Panc1 (cell line): ENCODE results near the gene AHDC1.

Experiments
- POLR2AphosphoS5 ChIP-seq: IDR thresholded peaks from 2 replicates; pipeline ENCODE4 v1.6.1; 2012; ENCODE audit warnings: mild to moderate bottlenecking, low read depth, low read length, moderate library complexity
- TF ChIP-seq, protein P1 (sequence below): fragments of 450-650 bp; IDR thresholded peaks from 2 replicates; pipeline ENCODE4 v1.5.1; 2017; ENCODE audit warnings: mild to moderate bottlenecking

DNA sequence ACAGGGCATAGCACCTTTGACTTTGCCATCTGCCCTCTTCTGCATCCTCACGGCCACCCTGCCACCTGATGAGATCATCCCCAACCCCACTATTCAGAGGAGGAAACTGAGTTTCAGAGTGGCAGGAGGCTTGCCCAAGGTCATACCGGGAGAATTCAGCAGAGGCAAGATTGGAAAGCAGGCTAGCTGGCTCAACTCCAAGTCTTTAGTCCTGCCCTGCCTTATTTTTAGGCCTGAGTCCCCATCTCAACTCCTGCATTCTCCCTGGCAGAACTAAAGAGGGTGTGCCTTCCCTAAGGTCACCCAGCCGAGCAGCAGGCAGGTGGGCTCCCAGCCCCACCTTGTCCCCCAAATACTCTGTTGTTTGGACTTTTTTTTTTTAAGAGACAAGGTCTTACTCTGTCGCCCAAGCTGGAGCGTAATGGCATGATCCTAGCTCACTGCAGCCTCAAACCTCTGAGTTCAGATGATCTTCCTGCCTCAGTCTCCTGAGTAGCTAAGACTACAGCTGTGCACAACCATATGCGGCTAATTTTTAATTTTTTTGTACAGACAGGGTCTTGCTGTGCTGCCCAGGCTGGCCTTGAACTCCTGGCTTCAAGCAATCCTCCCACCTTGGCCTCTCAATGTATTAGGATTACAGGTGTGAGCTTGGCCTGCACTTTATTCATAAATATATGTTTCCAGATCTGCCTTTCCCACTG lies 44.8 kb upstream of the AHDC1 start:
- TF ChIP-seq, protein P1, sequence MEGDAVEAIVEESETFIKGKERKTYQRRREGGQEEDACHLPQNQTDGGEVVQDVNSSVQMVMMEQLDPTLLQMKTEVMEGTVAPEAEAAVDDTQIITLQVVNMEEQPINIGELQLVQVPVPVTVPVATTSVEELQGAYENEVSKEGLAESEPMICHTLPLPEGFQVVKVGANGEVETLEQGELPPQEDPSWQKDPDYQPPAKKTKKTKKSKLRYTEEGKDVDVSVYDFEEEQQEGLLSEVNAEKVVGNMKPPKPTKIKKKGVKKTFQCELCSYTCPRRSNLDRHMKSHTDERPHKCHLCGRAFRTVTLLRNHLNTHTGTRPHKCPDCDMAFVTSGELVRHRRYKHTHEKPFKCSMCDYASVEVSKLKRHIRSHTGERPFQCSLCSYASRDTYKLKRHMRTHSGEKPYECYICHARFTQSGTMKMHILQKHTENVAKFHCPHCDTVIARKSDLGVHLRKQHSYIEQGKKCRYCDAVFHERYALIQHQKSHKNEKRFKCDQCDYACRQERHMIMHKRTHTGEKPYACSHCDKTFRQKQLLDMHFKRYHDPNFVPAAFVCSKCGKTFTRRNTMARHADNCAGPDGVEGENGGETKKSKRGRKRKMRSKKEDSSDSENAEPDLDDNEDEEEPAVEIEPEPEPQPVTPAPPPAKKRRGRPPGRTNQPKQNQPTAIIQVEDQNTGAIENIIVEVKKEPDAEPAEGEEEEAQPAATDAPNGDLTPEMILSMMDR: no peak
- TF ChIP-seq POLR2AphosphoS5: no peak
